Adipocyte (in vitro differentiated cells): ENCODE results near the gene ANP32B.
A peak's percentile ranks its signal among the peaks of the same experiment; 100 is the strongest.

Experiments used
- DNase-seq: peaks from one replicate; pipeline ENCODE4 v3.0.0-alpha.2; 2015; ENCODE audit warnings: low read depth
- H3K27me3 ChIP-seq: replicated peaks from 2 replicates; pipeline ENCODE4 v1.7.0; 2013; ENCODE audit warnings: mild to moderate bottlenecking, low read length, moderate library complexity; ENCODE audit not compliant: control insufficient read depth, insufficient read depth
- H3K36me3 ChIP-seq: 2 replicates; pipeline ENCODE4 v1.7.0; 2013; ENCODE audit warnings: low read length, mild to moderate bottlenecking, moderate library complexity; ENCODE audit not compliant: control insufficient read depth, insufficient read depth, severe bottlenecking
- H3K4me1 ChIP-seq: 2 replicates; pipeline ENCODE4 v1.7.0; 2013; ENCODE audit warnings: mild to moderate bottlenecking, low read length, moderate library complexity; ENCODE audit not compliant: control insufficient read depth, insufficient read depth
- H3K4me3 ChIP-seq: 2 replicates; pipeline ENCODE4 v1.7.0; 2013; ENCODE audit warnings: mild to moderate bottlenecking, low read length, moderate library complexity
- H3K9ac ChIP-seq: 2 replicates; pipeline ENCODE4 v1.7.0; 2013; ENCODE audit warnings: mild to moderate bottlenecking, low read length, moderate library complexity
- H3K9me3 ChIP-seq: 2 replicates; pipeline ENCODE4 v1.7.0; 2013; ENCODE audit warnings: mild to moderate bottlenecking, low read length, moderate library complexity; ENCODE audit not compliant: control insufficient read depth

The ANP32B gene

DNA sequence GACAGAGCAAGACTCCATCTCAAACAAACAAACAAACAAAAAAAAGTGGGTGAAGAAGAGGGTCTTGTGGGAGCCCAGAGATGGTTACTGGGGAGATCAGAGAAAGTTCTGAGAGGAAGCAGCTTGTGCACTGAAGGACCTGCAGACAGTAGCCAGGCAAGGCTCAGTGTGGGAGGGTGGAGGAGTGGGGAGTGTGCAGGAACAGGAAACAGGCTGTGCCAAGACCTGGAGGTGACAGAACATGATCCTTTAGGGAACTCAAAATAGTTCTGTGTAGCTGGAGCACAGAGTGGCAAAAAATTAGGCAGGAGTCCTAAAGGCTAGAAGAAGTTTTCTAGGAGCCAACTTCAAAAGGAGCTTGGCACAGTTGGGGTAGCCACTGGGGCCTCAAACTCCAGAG is 54.2 kb downstream of the ANP32B start:
- Histone ChIP-seq H3K4me3 (no peak overlapping the region), H3K9me3 (no peaks in the 10 kb centered on the region), H3K9ac (no peak overlapping the region), H3K27me3 (no peaks in the 10 kb centered on the region), H3K36me3 (no peaks in the 10 kb centered on the region), H3K4me1 (peaks cover 10% of the 10 kb centered on the region)
- no peak for DNase-seq

DNA sequence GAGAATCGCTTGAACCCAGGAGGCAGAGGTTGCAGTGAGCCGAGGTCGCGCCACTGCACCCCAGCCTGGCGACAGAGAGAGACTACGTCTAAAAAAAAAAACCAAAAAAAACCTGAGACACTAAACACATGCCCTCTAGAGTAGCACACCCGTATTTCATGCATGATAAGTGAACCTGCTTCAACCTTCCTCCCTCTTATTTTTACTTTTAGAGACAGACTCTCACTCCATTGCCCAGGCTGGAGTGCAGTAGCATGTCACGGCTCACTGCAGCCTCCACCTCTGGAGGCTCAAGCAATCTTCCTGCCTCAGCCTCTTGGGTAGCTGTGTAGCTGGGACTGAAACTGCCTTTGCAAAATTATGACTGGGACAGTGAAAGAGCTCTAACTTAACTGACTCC is 55.8 kb downstream of the ANP32B start:
- Histone ChIP-seq H3K36me3 (no peaks in the 10 kb centered on the region), H3K9ac (no peak overlapping the region), H3K27me3 (no peaks in the 10 kb centered on the region), H3K4me1 (peaks cover 10% of the 10 kb centered on the region), H3K4me3 (no peak overlapping the region), H3K9me3 (no peaks in the 10 kb centered on the region)
- DNase-seq, result no peak

DNA sequence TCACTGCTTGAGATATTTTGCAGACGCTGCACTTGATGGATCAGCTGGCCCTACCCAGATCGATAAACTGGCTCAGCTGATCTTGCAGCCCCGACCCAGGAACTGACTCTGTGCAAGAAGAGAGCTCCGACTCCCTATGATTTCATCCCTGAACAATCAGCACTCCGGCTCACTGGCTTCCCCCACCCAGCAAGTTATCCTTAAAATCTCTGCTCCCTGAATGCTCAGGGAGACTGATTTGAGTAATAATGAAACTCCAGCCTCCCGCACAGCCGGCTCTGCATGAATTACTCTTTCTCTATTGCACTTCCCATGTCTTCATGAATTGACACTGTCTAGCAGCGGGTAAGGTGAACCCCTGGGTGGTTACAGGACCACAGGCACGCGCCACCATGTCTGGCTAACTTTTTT is 56.5 kb downstream of the ANP32B start:
- Histone ChIP-seq H3K4me1 (peaks cover 10% of the 10 kb centered on the region), H3K9me3 (no peaks in the 10 kb centered on the region), H3K36me3 (no peaks in the 10 kb centered on the region), H3K9ac (no peak overlapping the region), H3K4me3 (no peak overlapping the region), H3K27me3 (no peaks in the 10 kb centered on the region)
- DNase-seq, result peak; percentile 34

DNA sequence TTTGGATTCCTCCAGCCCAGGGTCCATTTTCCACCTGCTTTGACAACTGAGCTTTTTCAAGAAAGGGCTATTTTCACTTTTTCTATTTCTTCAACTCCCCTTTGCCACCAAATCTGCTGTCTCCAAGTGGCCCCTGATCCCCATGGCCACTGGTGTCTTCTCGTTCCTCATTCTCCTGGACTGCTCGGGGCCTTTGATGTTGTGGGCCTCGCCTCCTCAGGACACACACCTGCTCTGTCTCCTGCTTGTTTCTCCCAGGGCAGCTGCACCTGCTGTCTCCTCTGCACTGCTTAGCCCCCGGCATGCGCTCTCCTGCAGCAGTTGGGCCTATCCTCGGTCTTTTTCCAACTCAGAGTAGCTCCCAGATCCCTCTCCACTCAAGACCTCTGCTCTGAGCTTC is 57.1 kb downstream of the ANP32B start:
- DNase-seq, result no peak
- Histone ChIP-seq H3K4me1 (peaks cover 8% of the 10 kb centered on the region), H3K36me3 (no peaks in the 10 kb centered on the region), H3K4me3 (no peak overlapping the region), H3K9me3 (no peaks in the 10 kb centered on the region), H3K9ac (no peak overlapping the region), H3K27me3 (no peaks in the 10 kb centered on the region)

DNA sequence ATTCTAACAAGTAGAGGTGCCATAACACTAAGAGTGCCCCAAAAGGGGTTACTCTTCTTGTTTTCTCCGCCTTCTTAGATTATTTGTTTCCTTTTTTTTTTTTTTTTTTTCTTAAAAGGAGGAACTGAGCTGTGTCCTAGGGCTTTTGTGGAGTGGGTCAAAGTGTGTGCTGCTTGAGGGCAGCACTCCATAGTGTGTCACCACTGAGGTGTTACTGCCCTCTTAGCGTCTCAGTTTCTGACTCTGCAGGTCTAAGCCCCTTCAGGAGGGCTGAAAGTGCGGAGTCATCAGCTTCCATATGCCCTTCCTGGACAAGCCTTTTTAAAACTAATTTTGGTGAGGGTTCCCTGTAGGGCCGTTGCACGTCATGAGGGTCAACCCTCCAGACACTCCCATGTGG is 60.8 kb downstream of the ANP32B start:
- no peaks in the 10 kb centered on the region for H3K9me3 ChIP-seq
- no peak overlapping the region for H3K4me3 ChIP-seq
- H3K4me1 ChIP-seq, result peaks cover 11% of the 10 kb centered on the region
- no peaks in the 10 kb centered on the region for H3K27me3 ChIP-seq
- no peaks in the 10 kb centered on the region for H3K36me3 ChIP-seq
- no peak overlapping the region for H3K9ac ChIP-seq
- no peak for DNase-seq

DNA sequence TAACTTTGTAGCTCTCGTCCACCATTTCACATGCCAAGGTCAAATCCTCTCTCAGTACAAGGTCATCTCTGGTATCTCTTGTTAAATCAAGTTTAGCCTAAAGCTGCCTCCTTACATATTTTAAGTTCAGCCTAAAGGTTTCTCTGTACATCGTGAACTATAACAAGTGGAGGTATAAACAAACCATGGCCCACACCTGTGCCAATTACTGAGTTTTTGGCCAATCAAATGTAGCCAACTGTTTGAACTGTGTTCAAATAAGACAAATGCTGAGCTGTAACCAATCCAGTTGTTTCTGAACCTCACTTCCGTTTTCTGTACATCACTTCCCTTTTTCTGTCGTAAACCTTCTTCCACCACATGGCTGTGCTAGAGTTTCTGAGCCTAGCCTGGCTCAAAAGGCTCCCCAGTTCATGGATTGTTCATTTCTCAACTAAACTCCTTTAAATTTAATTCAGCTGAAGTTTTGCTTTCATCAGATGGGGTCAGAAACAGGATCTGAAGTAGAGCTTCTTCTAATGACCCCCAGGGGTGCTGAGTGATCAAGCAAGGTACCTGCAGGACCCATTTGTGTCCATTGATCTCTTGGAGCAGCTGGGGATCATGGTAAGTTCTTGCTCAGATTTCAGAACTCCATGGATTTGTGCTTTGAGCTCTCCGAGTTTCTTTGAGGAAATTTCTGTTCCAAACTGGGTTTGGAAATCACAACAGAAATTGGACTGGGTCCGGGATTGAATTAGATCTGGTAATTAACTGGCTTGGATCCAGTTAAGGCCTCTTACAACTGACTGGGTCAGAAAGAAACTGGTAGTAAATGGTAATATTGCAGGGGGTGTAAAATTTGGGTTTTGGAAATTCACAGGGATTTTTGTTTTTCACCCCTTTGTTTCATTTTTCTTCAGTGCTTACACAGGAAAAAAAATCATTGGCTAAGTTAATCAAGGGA is 62.4 kb downstream of the ANP32B start:
- no peaks in the 10 kb centered on the region for H3K27me3 ChIP-seq
- peak overlapping the region; percentile 43 for H3K9ac ChIP-seq
- H3K9me3 ChIP-seq, result no peaks in the 10 kb centered on the region
- no peaks in the 10 kb centered on the region for H3K36me3 ChIP-seq
- H3K4me1 ChIP-seq, result peaks cover 7% of the 10 kb centered on the region
- DNase-seq, result no peak
- peak overlapping the region; percentile 71 for H3K4me3 ChIP-seq

DNA sequence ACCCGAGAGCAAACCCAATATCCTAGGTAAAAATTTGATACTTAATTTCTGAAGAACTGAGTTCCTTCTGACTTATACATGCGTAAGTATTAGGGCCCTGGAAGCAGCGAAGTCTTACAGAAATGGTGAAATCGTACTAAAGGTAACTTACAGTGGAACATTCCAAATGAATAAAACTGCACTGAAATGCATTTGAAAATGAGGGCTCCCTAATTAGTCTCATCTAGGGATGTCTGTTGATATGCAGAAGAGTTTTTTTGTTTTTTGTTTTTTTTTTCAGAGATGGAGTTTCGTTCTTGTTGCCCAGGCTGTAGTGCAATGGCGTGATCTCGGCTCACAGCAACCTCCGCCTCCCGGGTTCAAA is 63.0 kb downstream of the ANP32B start:
- DNase-seq, result no peak
- H3K36me3 ChIP-seq, result no peaks in the 10 kb centered on the region
- H3K4me3 ChIP-seq, result peak overlapping the region; percentile 71
- peaks cover 7% of the 10 kb centered on the region for H3K4me1 ChIP-seq
- peak overlapping the region; percentile 43 for H3K9ac ChIP-seq
- no peaks in the 10 kb centered on the region for H3K27me3 ChIP-seq
- no peaks in the 10 kb centered on the region for H3K9me3 ChIP-seq

DNA sequence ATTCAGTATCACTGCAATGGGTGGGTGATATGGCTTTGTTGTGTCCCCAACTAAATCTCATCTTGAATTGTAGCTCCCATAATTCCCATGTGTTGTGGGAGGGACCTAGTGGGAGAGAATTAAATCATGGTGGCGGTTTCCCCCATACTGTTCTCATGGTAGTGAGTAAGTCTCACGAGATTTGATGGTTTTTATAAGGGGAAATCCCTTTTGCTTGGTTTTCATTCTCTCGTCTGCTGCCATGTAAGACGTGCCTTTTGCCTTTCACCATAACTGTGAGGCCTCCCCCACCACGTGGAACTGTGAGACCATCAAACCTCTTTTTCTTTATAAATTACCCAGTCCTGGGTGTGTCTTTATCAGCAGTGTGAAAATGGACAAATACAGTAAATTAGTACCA is 63.9 kb downstream of the ANP32B start:
- Histone ChIP-seq H3K4me1 (peaks cover 7% of the 10 kb centered on the region), H3K4me3 (no peak overlapping the region), H3K27me3 (no peaks in the 10 kb centered on the region), H3K9ac (no peak overlapping the region), H3K36me3 (no peaks in the 10 kb centered on the region), H3K9me3 (no peaks in the 10 kb centered on the region)
- DNase-seq, result no peak

DNA sequence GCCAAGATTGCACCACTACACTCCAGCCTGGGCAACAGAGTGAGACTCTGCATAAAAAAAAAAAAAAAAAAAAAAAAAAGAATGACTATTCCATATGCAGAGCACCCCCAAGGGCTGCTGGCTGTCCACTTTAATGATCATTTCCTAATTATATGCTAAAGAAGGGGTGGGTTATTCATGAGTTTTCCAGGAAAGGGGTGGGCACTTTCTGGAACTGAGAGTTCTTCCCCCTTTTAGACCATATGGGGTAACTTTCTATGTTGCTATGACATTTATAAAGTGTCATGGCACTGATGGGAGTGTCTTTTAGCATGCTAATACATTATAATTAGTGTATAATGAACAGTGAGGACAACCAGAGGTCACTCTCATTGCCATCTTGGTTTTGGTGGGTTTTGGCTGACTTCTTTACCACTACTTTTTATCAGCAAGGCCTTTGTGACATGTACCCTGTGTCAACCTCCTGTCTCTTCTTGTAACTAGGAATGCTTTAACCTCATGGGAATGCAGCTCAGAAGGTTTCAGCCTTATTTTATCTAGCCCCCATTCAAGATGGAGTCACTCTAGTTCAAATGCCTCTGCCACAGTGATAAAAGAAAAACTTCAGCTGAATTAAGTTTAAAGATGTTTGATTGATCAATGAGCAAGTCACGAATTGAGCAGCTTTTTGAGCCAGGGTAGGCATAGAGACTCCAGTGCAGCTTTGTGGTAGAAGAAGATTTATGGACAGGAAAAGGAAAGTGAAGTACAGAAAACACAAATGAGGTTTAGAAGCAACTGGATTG is 66.3 kb downstream of the ANP32B start:
- no peaks in the 10 kb centered on the region for H3K9me3 ChIP-seq
- no peaks in the 10 kb centered on the region for H3K36me3 ChIP-seq
- no peak for DNase-seq
- H3K4me1 ChIP-seq, result peaks cover 7% of the 10 kb centered on the region
- no peak overlapping the region for H3K4me3 ChIP-seq
- no peaks in the 10 kb centered on the region for H3K27me3 ChIP-seq
- H3K9ac ChIP-seq, result no peak overlapping the region

DNA sequence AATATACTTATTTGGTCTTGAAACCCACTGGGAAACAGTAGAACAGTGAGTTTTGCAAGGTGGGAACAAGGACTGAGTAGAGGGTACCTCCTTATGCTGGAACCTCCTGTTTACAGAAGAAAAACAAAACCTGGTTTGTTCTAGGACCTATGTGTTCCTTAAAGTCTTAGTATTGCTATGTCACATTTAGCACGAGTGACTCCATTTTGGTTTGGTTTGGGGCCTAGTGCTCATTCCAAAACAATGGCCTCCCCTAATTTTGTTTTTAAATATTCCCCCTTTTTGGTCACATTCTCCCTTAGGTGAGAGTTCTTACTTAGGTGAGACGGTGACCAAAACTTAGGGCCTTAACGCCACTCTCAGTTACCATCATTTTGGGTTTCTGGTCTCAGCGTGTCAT is 67.2 kb downstream of the ANP32B start:
- H3K9me3 ChIP-seq, result no peaks in the 10 kb centered on the region
- H3K27me3 ChIP-seq, result no peaks in the 10 kb centered on the region
- H3K4me3 ChIP-seq, result no peak overlapping the region
- H3K4me1 ChIP-seq, result peaks cover 5% of the 10 kb centered on the region
- H3K36me3 ChIP-seq, result no peaks in the 10 kb centered on the region
- no peak for DNase-seq
- H3K9ac ChIP-seq, result no peak overlapping the region

DNA sequence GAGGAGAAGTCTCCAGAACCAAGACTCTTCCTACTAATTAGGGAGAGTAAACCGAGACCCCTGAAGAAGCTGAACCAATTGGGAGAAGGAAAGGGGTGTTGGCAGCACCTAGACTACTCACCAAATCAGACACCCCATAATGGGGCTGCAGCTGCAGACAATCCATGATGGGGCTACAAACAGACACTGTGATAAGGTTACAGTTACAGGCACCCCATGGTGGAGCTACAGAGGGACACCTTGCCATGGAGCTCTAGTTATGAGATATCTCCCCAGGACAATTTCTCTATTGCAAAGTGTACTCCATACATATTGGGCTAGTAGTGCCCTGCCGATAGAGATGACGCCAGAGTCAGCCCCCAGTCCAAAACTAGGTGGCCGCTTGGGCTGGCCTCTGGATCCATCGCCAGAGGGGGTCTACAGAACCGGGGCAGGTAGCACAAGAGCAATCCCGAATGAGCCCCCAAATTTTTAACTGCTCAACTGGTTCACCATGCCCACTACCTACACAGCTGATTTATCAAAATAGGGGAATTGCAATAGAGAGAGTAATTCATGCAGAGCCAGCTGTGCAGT is 71.3 kb downstream of the ANP32B start:
- H3K27me3 ChIP-seq, result no peaks in the 10 kb centered on the region
- H3K4me1 ChIP-seq, result peaks cover 10% of the 10 kb centered on the region
- no peaks in the 10 kb centered on the region for H3K36me3 ChIP-seq
- no peak overlapping the region for H3K9ac ChIP-seq
- no peak overlapping the region for H3K4me3 ChIP-seq
- no peak for DNase-seq
- H3K9me3 ChIP-seq, result no peaks in the 10 kb centered on the region
